Measurements from ENCODE around the gene PRLHR. TPM values are rescaled to one million over a fixed set of nuclear protein-coding genes. Genes with fewer than 3 reads are reported as not detected.

Gene PRLHR
- total and polyA plus RNA-seq, 2 donors (not counting 1 experiment from before 2014, with no cell fraction given), result not detected

GRCh38 chr10:118567701-118568248 lies 27.7 kb downstream of the PRLHR start:
- TF ChIP-seq EZH2 (IDR thresholded peaks at IDR 0.05; ENCODE audit: low read length, missing control alignments) (no peak), CTCF (conservative IDR thresholded peaks at IDR 0.05 in 1 of 2, IDR thresholded peaks at IDR 0.05 in 1 of 2; ENCODE audit: low read depth in 1 of 2, low read length in 2 of 2) (no peak)
- Histone ChIP-seq H3K36me3 (ENCODE audit: control insufficient read depth, insufficient read depth, low read length) (no peaks in the 10 kb centered on the region), H3K27me3 (ENCODE audit: control insufficient read depth, insufficient read depth, low read length) (no peaks in the 10 kb centered on the region), H3K4me2 (ENCODE audit: extremely low read depth, insufficient read depth, low read length) (no peak overlapping the region), H3K9ac (ENCODE audit: insufficient read depth, low read length) (no peak overlapping the region), H2AFZ (ENCODE audit: low read length) (no peak overlapping the region), H4K20me1 (ENCODE audit: control insufficient read depth, extremely low read depth, insufficient read depth, low read length) (no peaks in the 10 kb centered on the region), H3K27ac (ENCODE audit: insufficient read depth, low read length) (no peak overlapping the region), H3K4me1 (ENCODE audit: control insufficient read depth, extremely low read depth, insufficient read depth, low read length) (no peaks in the 10 kb centered on the region), H3K4me3 (replicated peaks in 1 of 4; ENCODE audit: control extremely low read depth in 1 of 4, insufficient read depth in 1 of 4, low read depth in 3 of 4, low read length in 4 of 4) (no peak overlapping the region), H3K79me2 (ENCODE audit: control insufficient read depth, insufficient read depth, low read length) (no peaks in the 10 kb centered on the region), H3K9me3 (ENCODE audit: control insufficient read depth, insufficient read depth, low read depth, low read length) (no peaks in the 10 kb centered on the region)
- DNase-seq (ENCODE audit: low read depth in 2 of 2), result no peak

- no peak for DNase-seq (ENCODE audit: low read depth in 2 of 2)
- H3K27ac ChIP-seq (ENCODE audit: insufficient read depth, low read length), result no peak overlapping the region
- H3K36me3 ChIP-seq (ENCODE audit: control insufficient read depth, insufficient read depth, low read length), result no peaks in the 10 kb centered on the region
- no peaks in the 10 kb centered on the region for H3K4me1 ChIP-seq (ENCODE audit: control insufficient read depth, extremely low read depth, insufficient read depth, low read length)
- no peak overlapping the region for H2AFZ ChIP-seq (ENCODE audit: low read length)
- no peaks in the 10 kb centered on the region for H3K27me3 ChIP-seq (ENCODE audit: control insufficient read depth, insufficient read depth, low read length)
- no peaks in the 10 kb centered on the region for H4K20me1 ChIP-seq (ENCODE audit: control insufficient read depth, extremely low read depth, insufficient read depth, low read length)
- no peaks in the 10 kb centered on the region for H3K9me3 ChIP-seq (ENCODE audit: control insufficient read depth, insufficient read depth, low read depth, low read length)
- H3K4me3 ChIP-seq (replicated peaks in 1 of 4; ENCODE audit: control extremely low read depth in 1 of 4, insufficient read depth in 1 of 4, low read depth in 3 of 4, low read length in 4 of 4), result no peak overlapping the region
- H3K4me2 ChIP-seq (ENCODE audit: extremely low read depth, insufficient read depth, low read length), result no peak overlapping the region
- TF ChIP-seq CTCF (conservative IDR thresholded peaks at IDR 0.05 in 1 of 2, IDR thresholded peaks at IDR 0.05 in 1 of 2; ENCODE audit: low read depth in 1 of 2, low read length in 2 of 2) (no peak), EZH2 (IDR thresholded peaks at IDR 0.05; ENCODE audit: low read length, missing control alignments) (no peak)
- H3K9ac ChIP-seq (ENCODE audit: insufficient read depth, low read length), result no peak overlapping the region
- H3K79me2 ChIP-seq (ENCODE audit: control insufficient read depth, insufficient read depth, low read length), result no peaks in the 10 kb centered on the region
Observed at GRCh38 chr10:118566911-118567310, 28.5 kb downstream of the PRLHR start.

GRCh38 chr10:118565301-118566075 lies 30.0 kb downstream of the PRLHR start:
- Histone ChIP-seq H3K4me2 (ENCODE audit: extremely low read depth, insufficient read depth, low read length) (no peak overlapping the region), H3K27ac (ENCODE audit: insufficient read depth, low read length) (no peak overlapping the region), H2AFZ (ENCODE audit: low read length) (no peak overlapping the region), H3K4me1 (ENCODE audit: control insufficient read depth, extremely low read depth, insufficient read depth, low read length) (no peaks in the 10 kb centered on the region), H3K79me2 (ENCODE audit: control insufficient read depth, insufficient read depth, low read length) (no peaks in the 10 kb centered on the region), H3K9ac (ENCODE audit: insufficient read depth, low read length) (no peak overlapping the region), H4K20me1 (ENCODE audit: control insufficient read depth, extremely low read depth, insufficient read depth, low read length) (no peaks in the 10 kb centered on the region), H3K27me3 (ENCODE audit: control insufficient read depth, insufficient read depth, low read length) (no peaks in the 10 kb centered on the region), H3K4me3 (replicated peaks in 1 of 4; ENCODE audit: control extremely low read depth in 1 of 4, insufficient read depth in 1 of 4, low read depth in 3 of 4, low read length in 4 of 4) (no peak overlapping the region), H3K9me3 (ENCODE audit: control insufficient read depth, insufficient read depth, low read depth, low read length) (no peaks in the 10 kb centered on the region), H3K36me3 (ENCODE audit: control insufficient read depth, insufficient read depth, low read length) (no peaks in the 10 kb centered on the region)
- TF ChIP-seq CTCF (conservative IDR thresholded peaks at IDR 0.05 in 1 of 2, IDR thresholded peaks at IDR 0.05 in 1 of 2; ENCODE audit: low read depth in 1 of 2, low read length in 2 of 2) (no peak), EZH2 (IDR thresholded peaks at IDR 0.05; ENCODE audit: low read length, missing control alignments) (no peak)
- no peak for DNase-seq (ENCODE audit: low read depth in 2 of 2)

All from fibroblast of lung (primary cell).